ENCODE data around the gene PARD3B.

The PARD3B gene

DNA sequence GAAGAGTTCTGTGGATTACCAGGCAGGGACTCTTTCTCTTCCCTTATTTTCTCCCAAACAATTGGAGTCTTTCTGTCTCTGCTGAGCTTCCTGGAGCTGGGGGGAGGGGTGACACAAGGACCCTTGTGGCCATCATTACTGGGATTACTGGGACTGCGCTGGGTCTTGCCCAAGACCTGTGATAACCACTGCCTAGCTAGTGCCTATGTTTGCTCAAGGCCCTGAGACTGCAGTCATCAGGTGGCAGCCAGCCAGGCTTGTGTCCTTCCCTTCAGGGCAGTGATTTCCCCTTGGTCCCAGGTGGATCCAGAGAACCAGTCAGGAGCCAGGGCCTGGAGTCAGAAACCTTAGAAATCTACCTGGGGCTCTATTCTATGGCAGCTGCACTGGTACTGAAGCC lies 355.6 kb downstream of the PARD3B start:
- DNase-seq, result no peak

GRCh38 chr2:204901591-204901990 lies 356.3 kb downstream of the PARD3B start:
- DNase-seq, result no peak

DNA sequence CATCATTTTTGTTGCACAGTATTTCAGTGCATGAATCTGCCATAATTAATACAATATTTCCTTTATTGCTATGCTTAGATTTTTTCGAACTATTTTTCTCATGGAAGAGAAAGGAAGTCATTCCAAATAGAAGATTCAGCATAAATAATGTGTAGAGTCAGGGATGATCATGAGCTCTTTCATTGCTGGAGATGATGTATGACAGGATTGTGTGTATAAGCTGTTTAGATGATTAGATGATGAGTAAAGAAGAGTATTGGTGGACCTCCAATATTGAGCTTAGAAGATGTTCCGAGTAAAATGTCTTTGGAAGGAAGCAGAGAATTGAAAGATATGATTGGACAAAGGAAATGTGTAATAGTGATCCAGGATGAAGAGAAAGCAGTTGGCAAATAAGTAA lies 364.5 kb downstream of the PARD3B start:
- DNase-seq, result no peak

- no peak for DNase-seq
These were observed 368.0 kb downstream of the PARD3B start for GRCh38 chr2:204913312-204913711.

DNA sequence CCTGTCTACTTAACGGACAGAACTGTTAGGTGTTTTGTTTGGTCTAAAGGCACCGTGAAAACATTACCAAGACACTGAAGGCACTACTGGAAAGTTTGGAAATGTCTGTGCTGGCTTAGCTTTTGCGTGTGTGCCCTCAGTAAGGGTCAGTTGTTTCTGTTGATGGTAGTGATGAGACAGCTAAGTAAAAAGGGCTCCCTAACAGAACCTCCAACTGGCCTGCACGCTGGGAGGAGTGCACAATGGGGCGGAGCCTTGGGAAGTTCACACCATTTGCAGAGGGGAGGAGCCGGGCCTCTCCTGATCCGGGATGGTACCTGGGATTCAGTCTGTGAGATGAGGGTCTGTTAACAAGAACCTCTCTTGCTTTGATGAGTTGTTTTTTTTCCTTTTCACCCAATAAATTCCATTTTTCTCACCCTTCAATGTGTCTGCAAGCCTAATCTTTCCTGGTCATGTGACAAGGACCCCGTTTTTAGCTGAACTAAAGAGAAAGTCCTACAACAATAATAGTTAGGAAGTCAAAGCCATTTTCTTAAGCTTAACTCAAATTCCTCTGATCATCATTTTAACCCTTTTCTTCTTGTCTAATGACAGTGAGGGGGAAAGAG lies 368.7 kb downstream of the PARD3B start:
- DNase-seq, result no peak

DNA sequence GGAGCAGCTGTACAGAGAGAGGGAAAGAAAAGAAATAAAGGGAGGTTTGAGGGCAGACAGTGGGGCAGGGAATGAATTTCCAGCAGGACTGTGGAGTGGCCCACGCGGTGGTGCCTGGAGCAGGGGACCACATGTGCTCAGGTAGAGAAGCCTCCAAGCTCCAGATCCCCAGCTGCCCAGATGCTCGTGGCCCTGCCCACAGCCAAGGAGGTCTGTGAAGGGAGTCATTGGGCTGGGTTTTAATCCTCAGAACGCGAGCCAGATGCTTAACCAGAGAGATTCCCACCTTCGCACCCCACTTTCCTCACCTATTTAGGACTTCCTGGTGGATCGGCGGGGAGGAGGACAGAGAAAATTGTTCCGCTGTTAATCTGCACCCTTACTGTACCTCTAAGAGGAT lies 369.4 kb downstream of the PARD3B start:
- no peak for DNase-seq

DNA sequence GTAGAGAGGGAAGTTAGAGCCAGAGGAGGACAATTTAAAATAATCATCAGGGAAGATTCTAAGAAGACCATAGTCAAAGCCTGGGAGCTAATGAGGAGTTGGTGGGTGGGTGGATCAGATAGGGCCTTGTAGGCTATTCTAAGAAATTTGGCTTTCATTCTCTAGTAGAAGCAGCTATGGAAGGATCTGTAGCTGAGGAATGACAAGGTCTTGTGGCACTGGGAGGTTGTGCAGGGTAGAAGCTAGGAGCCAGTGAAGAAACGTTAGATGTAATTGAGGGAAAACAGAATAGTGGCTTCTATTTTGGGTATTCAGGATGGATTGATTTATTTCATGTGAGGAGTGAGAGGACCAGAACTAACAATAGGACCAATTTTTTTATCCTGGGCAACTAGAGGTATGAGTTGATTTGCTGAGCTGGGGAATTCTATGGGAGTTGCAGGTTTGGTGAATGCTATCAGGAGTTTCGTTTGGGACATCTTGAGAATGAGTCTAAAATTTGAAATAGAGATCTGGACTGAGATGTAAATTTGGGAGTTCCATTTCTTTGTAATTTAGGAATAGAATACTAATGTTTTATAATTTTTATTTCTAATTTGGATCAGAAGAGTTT lies 371.9 kb downstream of the PARD3B start:
- DNase-seq, result no peak

- no peak for DNase-seq
These were observed 375.5 kb downstream of the PARD3B start for GRCh38 chr2:204920776-204921175.

DNA sequence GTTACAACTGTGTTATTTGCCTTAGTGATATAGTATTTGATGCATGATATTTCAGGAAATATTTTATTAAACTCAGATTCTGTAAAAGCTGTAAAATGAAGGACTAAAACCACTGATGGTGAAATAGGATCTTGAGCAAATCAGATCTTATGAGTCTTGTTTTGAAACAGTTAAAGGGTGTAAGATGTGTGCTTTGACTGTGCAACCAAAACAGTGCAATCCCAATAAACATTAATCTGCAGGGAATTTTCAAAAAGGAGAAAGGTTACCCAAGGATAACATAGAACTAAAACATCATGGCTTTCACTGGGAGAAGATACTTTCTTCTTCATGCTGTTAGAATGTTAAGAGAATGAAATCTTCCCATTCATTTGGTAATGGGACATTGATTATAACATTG lies 378.7 kb downstream of the PARD3B start:
- DNase-seq, result no peak

- no peak for DNase-seq
These were observed 386.3 kb downstream of the PARD3B start for GRCh38 chr2:204931562-204931961.

- DNase-seq, result no peak
These were observed 388.6 kb downstream of the PARD3B start for GRCh38 chr2:204933735-204934374.

GRCh38 chr2:204944927-204945326 lies 399.7 kb downstream of the PARD3B start:
- no peak for DNase-seq

DNA sequence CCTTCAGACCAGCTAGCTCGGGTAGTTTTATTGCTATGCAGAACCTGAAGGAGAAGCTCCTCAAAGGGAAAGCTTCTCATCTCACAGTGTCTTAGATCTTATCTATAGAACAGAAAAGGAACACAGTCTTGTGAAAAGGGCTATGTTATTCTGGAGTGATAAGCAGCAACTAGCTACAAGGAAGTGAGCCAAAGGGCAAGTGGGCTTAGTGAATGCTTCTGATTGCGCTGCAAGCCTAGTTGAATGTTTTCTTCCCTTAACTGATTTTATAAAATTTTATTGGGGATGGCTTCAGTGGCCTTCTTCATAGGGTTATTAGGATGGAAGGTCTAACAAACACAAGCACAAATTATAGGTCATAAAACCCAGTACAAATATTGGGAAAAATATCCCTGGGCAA lies 400.1 kb downstream of the PARD3B start:
- no peak for DNase-seq

DNA sequence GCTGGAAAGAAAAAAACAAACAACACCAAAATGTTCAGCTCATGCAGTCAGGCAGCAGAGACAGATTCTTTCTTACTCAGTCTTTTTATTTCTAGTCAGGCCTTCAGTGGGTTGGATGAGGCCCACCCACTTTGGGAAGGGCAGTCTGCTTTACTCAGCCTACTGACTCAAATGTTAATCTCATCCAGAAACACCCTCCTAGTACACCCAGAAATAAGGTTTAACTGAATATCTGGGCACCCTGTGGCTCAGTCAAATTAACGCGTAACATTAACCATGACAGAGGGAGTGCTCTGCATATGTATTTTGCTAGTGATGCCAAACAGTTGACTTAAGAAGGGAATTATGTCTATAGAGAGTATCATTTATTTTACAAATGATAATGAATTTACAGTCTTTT lies 401.6 kb downstream of the PARD3B start:
- no peak for DNase-seq

GRCh38 chr2:204947405-204947804 lies 402.1 kb downstream of the PARD3B start:
- no peak for DNase-seq

GRCh38 chr2:204948024-204948763 lies 402.9 kb downstream of the PARD3B start:
- no peak for DNase-seq

- DNase-seq, result no peak
These were observed 403.5 kb downstream of the PARD3B start for GRCh38 chr2:204948822-204949221.

GRCh38 chr2:204950695-204951346 lies 405.5 kb downstream of the PARD3B start:
- no peak for DNase-seq

DNA sequence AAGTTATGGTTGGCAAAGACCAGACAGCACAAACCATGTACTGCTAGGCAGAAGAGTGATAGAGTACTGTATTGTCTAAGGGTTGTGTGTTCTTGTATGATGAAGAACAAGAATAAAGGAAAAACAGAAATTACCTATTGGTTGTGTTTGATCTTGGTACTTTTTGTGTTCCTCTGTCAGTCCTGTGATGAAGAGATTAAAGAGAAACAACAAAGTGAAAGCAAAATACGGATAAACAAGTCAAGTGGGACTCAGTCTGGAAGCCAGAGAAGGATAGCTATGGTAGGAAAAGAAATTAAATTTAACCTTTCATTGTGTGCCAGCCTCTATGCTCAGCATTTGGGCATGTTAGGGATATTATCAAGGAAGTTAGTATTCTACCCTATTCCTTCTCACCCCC lies 413.1 kb downstream of the PARD3B start:
- DNase-seq, result no peak

DNA sequence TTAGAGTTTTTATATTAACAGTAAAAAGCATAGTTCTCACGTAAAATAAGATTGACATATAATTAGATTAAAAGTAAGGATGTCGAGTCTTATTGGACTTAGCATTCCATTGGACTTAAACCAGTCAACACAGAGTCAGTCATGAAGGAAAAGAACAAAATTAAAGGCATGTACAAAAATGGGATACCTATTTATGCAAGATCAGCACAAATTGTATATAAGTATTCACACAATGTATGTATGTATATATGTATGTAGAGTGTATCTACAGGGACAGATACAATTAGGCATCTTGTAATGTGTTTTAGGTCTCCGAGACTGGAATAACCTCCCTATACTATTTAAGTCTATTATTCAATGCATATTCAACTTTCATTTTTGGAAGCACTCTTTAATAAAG lies 419.1 kb downstream of the PARD3B start:
- no peak for DNase-seq

GRCh38 chr2:204966245-204966644 lies 421.0 kb downstream of the PARD3B start:
- DNase-seq, result no peak

DNA sequence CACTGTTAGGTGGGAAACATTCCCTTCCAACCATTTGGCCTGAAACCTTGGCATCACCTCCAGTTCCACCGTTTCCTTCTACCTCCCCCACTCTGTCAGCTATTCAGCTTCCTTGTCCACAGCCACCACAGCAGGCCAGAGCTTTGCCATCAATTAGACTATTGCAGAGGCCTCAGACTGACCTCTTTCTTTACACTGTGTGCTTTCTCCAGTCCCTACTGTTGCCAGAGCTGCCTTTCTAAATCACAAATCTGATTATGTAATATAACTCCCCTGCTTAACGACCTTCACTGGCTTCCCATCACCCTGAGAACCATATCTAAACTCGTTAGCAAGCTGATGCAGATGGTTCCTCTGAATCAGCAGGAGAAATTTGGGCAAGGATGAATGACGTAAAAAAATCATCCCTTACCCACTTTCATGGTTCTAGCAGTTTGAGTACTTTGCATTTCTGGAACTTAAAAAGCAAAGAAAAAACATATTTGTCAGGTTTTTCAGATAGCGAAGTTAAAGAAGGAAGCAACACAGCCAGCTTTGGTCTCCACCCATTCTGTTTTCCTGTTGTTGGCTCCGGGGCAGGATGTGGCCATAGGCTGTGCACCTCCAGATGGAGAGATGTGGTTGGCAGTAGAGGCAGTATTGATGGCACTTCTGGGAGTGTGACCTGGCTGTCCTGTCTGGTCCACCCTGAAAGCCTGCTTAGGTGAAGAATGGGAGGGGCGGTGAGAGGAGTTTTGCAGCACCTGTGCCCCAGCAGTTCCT lies 422.1 kb downstream of the PARD3B start:
- DNase-seq, result peak; percentile 12 to 17

All from activated CD4-positive, alpha-beta T cell treated with anti-CD3 and anti-CD28 coated beads, Interleukin-2, amount 50 U/mL, for 4 hours (primary cell).